Ascending aorta (tissue), 2 donors: ENCODE measurements around the gene SEPHS1. TPM values are rescaled to one million over a fixed set of nuclear protein-coding genes. Genes with fewer than 3 reads are reported as not detected.

Experiments
- DNase-seq, 2 donors: peaks; one replicate each; pipeline ENCODE4 v3.0.0-alpha.2; 2019; ENCODE audit warnings: low spot score in 2 of 2
- H3K27ac ChIP-seq, 2 donors: fragments of 200-600 bp; sonication (generic); one replicate each; pipeline ENCODE4 v1.5.1; 2016 to 2017; ENCODE audit warnings: mild to moderate bottlenecking in 1 of 2
- H3K27me3 ChIP-seq: fragments of 200-600 bp; sonication (generic); one replicate; pipeline ENCODE4 v1.5.1; 2017
- H3K36me3 ChIP-seq, 2 donors: fragments of 200-600 bp; sonication (generic); one replicate each; pipeline ENCODE4 v1.5.1; 2016
- H3K4me1 ChIP-seq, 2 donors: fragments of 200-600 bp; sonication (generic); one replicate each; pipeline ENCODE4 v1.5.1; 2016 to 2017; ENCODE audit warnings: mild to moderate bottlenecking in 1 of 2
- H3K4me3 ChIP-seq, 2 donors: fragments of 200-600 bp; sonication (generic); one replicate each; pipeline ENCODE4 v1.5.1; 2016 to 2017; ENCODE audit warnings: mild to moderate bottlenecking in 1 of 2
- H3K9me3 ChIP-seq, 2 donors: fragments of 200-600 bp; sonication (generic); one replicate each; pipeline ENCODE4 v1.5.1; 2016
- intact Hi-C: fragments of 100-400 bp; cut with DNase I; formaldehyde crosslinking; loops from one replicate; pipeline ENCODE4 v1.15.1; 2023
- total RNA-seq: library from RNA; depleted of rRNA; stranded (reverse); fragments of >200 nt; gene quantifications from one replicate; pipeline ENCODE4 v1.1.0, GENCODE V29; 2016
- TF ChIP-seq, protein P1 (sequence below), 3 experiments: fragments of 200-600 bp in 2 of 3; fragments of 450-650 bp in 1 of 3; sonication (generic) in 2 of 3; IDR thresholded peaks; one replicate each; pipeline ENCODE4 v1.5.1; 2016 to 2019; ENCODE audit warnings: antibody characterized with exemption in 3 of 3, mild to moderate bottlenecking in 1 of 3, moderate library complexity in 1 of 3

The SEPHS1 gene
- total RNA-seq, 1 donor from 2014 or later: 20.3 TPM

DNA sequence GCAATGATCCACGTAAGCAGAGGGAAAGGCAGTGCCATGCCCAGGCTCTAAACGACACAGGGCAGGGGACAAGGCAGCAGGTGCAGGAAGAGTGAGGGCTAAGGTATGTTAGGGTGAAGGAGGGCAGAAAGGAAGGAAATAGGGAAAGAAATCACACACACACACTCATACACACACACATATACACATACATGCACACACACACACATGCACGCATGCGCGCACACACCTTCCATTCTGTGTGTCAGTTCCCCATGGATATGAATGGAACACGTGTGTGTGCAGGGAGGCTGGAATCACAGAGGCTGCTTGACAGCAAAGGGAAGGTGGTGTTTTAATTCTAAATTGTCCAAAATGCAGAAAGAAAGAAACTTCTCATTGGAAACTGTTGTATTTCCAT is 42.0 kb downstream of the SEPHS1 start:
- Histone ChIP-seq H3K4me1 (peaks cover 4 to 5% of the 10 kb centered on the region in 2 donors), H3K27ac (no peak overlapping the region), H3K4me3 (no peak overlapping the region), H3K9me3 (no peaks in the 10 kb centered on the region), H3K27me3 (no peaks in the 10 kb centered on the region), H3K36me3 (no peaks in the 10 kb centered on the region)
- intact Hi-C loops: loop anchor here (10.0 kb wide), 1 partner anchor 1649 kb away; the partner anchor contains the start of genes DCLRE1C and MEIG1
- TF ChIP-seq, protein P1, sequence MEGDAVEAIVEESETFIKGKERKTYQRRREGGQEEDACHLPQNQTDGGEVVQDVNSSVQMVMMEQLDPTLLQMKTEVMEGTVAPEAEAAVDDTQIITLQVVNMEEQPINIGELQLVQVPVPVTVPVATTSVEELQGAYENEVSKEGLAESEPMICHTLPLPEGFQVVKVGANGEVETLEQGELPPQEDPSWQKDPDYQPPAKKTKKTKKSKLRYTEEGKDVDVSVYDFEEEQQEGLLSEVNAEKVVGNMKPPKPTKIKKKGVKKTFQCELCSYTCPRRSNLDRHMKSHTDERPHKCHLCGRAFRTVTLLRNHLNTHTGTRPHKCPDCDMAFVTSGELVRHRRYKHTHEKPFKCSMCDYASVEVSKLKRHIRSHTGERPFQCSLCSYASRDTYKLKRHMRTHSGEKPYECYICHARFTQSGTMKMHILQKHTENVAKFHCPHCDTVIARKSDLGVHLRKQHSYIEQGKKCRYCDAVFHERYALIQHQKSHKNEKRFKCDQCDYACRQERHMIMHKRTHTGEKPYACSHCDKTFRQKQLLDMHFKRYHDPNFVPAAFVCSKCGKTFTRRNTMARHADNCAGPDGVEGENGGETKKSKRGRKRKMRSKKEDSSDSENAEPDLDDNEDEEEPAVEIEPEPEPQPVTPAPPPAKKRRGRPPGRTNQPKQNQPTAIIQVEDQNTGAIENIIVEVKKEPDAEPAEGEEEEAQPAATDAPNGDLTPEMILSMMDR (IDR thresholded peaks at IDR 0.05): no peak
- no peak for DNase-seq

DNA sequence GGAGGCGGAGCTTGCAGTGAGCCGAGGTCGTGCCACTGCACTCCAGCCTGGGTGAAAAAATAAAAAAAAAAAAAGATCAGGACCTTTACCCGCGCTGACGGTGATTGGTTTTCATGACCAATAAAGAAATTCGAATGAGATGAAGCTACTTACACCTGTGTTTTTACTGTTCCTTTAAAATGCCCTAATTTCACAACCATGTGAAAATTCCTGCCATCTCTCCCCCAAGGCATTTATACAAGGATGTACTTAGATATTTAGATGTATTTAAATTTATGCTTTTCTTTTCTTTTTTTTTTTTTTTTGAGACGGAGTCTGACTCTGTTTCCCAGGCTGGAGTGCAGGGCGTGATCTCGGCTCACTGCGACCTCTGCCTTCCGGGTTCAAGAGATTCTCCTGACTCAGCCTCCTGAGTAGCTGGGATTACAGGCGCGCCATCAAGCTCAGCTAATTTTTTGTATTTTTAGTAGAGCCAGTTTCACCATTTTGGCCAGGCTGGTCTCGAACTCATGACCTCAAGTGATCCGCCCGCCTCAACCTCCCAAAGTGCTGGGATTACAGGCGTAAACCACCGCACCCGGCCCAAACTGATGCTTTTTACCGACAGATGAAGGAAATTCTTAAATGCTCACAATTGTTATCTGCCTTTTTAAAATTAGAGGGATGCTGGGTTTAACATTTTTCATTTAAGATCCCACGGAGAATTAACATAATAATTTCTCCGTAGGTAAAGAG is 45.1 kb downstream of the SEPHS1 start:
- H3K36me3 ChIP-seq: no peaks in the 10 kb centered on the region
- no peak for DNase-seq
- intact Hi-C loops: loop anchor here (1.0 to 10.0 kb wide), 4 partner anchors 142 to 1652 kb away; partner anchors contain the start of genes BEND7, DCLRE1C, MCM10 and MEIG1
- no peaks in the 10 kb centered on the region for H3K27me3 ChIP-seq
- TF ChIP-seq, protein P1 (IDR thresholded peaks at IDR 0.05): no peak
- peak overlapping the region; percentile 99 for H3K27ac ChIP-seq
- peaks cover 11 to 20% of the 10 kb centered on the region in 2 donors for H3K4me1 ChIP-seq
- H3K4me3 ChIP-seq: peak overlapping the region; percentile 59 to 70
- no peaks in the 10 kb centered on the region for H3K9me3 ChIP-seq

DNA sequence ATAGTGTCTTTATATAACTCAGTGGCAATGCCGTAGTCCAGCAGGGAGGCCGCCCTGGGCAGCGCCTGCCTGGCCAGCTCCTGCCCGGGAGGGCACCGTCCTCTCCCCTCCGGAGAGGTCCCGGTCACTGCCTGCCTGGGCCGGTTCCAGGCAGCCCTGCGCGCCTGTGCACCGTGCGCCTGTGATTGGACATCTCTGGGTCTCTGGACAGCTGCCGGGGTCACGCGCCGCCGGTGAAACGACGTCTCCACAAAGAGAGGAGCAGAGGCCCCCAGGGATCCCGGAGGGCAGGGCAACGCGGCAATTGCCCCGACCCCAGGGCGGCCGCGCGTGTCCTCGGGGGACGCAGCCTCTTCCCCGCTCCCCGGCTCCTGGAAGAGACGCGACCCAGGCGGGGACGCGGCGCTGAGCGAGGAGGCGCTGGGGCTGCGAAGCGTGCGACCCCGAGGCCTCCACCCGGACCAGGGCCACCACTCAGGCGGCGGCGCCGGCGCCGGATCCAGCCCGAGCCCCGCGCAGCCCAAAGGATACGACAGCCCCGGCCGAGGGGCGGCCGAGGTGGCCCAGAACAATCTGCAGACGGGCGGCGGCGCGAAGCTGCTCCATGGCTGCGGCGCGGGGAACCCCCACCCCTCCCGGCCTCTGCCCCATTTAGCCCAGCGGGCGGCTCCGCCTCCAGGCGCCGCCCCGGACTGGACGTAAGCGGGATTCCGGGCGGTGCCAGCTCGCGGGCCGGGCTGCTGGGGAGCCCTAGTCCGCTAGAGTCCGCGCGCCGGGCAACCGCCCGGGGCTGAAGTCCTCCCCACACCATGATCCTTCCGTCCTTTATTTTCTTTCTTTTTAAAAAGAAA is 48.4 kb downstream of the SEPHS1 start, which contains the start of gene PHYH:
Gene PHYH, minus strand, starts transcription at position 628 of the 851 bp plus-strand sequence. Its CDS starts 22 bp downstream, at position 606.
- Histone ChIP-seq H3K4me3 (peak within 1 kb of the TSS; percentile 77 to 86), H3K4me1 (peaks cover 11 to 20% of the 10 kb centered on the region in 2 donors), H3K27ac (peak within 1 kb of the TSS; percentile 99), H3K36me3 (peaks cover 6 to 7% of the 10 kb centered on the region in 2 donors), H3K27me3 (no peaks in the 10 kb centered on the region), H3K9me3 (no peaks in the 10 kb centered on the region)
- TF ChIP-seq, protein P1 (IDR thresholded peaks at IDR 0.05): no peak
- peak; percentile 75 to 95 for DNase-seq
- intact Hi-C loops: loop anchor here (1.0 to 10.0 kb wide), 4 partner anchors 29 to 1655 kb away; partner anchors contain the start of genes BEND7, DCLRE1C and MEIG1

DNA sequence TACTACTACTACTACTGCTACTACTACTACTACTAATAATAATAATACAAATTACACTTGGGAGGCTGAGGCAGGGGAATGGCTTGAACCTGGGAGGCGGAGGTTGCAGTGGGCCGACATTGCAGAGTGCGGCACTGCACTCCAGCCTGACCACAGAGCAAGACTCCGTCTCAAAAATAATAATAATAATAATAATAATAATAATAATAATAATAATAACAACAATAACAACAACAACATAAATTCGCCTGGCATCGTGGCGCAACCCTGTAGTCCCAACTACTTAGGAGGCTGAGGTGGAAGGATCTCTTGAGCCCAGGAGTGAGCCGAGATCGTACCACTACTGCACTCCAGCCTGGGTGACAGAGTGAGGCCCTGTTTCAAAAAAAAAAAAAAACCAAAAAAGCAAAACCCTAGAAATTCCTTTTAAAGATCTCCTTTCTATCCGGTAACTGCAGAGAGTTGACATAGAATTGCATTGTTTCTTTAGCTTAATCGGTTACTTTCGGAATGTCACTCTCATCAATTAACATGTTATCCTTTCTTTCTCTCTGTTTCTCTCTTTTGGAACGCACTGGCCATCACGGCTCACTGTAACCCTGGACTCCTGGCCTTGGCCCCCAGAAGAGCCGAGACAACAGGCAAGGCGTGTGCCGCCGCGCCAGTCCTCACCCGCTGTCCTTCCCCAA is 49.2 kb downstream of the SEPHS1 start:
- TF ChIP-seq, protein P1 (IDR thresholded peaks at IDR 0.05): no peak
- Histone ChIP-seq H3K4me1 (peaks cover 11 to 20% of the 10 kb centered on the region in 2 donors), H3K9me3 (no peaks in the 10 kb centered on the region), H3K4me3 (peak overlapping the region; percentile 77 to 86), H3K36me3 (peaks cover 13 to 15% of the 10 kb centered on the region in 2 donors), H3K27me3 (no peaks in the 10 kb centered on the region), H3K27ac (peak overlapping the region; percentile 99)
- intact Hi-C loops: loop anchor here (2.0 kb wide), 1 partner anchor 28 kb away; no protein-coding TSS in a partner anchor
- DNase-seq: no peak

DNA sequence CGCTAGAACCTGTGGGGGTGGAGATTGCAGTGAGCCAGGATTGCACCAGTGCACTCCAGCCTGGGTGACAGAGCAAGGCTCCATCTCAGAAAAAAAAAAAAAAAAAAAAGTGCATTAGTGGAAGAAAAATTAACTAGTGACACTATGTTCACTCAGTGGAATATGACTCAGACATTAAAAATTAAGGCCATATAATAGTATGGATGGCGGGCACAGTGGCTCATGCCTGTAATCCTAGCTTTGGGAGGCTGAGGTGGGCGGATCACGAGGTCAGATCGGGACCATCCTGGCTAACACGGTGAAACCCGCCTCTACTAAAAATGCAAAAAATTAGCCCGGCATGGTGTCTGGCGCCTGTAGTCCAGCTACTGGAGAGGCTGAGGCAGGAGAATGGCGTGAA is 51.6 kb downstream of the SEPHS1 start:
- no peak for DNase-seq
- Histone ChIP-seq H3K36me3 (peaks cover 31 to 38% of the 10 kb centered on the region in 2 donors), H3K4me3 (no peak overlapping the region), H3K4me1 (peaks cover 10 to 18% of the 10 kb centered on the region in 2 donors), H3K27me3 (no peaks in the 10 kb centered on the region), H3K9me3 (no peaks in the 10 kb centered on the region), H3K27ac (no peak overlapping the region)
- intact Hi-C loops: no loop called here
- TF ChIP-seq, protein P1 (IDR thresholded peaks at IDR 0.05): no peak
